Erythroblast (primary cell): ENCODE results near the gene UBTF.
A peak's percentile ranks its signal among the peaks of the same experiment; 100 is the strongest.

Experiments used
- GATA1 ChIP-seq: IDR thresholded peaks from 2 replicates; pipeline ENCODE4 v1.6.1; 2011; ENCODE audit warnings: low read depth, mild to moderate bottlenecking, control low read depth, low read length, moderate library complexity
- POLR2A ChIP-seq: IDR thresholded peaks from 2 replicates; pipeline ENCODE4 v1.6.1; 2011; ENCODE audit warnings: mild to moderate bottlenecking, low read length

DNA sequence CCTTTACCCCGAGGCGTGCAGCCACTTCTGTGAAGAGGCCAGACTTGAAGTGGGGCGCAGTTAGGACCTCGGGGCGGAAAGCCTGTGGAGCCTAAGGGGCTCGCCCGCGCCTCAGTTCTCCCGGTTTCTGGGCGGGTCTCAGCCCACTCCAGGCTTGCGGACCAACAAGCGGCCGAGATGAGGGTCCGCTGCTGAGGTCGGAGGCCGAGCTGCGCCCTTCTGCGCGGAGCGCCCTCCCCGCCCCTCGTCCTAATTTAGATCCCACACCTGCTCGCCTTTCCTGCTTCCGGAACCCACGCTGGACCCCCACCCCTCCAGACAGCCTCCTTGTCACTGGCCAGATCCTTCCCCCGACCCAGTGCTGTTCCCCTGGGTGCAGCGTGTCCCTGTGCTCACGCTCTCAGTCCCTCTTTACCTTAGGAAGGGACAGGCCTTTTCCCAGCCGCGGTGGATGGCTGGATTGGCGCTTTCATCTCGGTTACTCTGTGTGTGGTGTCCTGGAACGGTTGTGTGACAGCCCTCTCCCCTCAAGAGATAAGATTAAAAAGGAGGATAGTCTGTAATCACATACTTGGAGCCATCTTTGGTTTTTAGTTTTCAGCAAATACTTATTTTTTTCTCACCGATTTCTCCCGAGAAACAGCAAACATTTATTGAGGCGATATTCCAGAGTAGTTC is 18.9 kb downstream of the UBTF start:
- TF ChIP-seq POLR2A: peak; percentile 50
- TF ChIP-seq GATA1: no peak
